HG03159 (cell line): ENCODE data around the gene PCDH19.
"Not testable (repeated sequence)": the region's sequence is repeated elsewhere in the genome, so short reads cannot be mapped to it uniquely, and the experiment has no call there.

ENCODE experiments used
- ATAC-seq: cut with Tn5 transposase; IDR thresholded peaks from one replicate; pipeline ENCODE4 v1.9.1; 2021; ENCODE audit warnings: mild to moderate bottlenecking, moderate library complexity; ENCODE audit not compliant: unreplicated experiment

PCDH19 gene, protein sequence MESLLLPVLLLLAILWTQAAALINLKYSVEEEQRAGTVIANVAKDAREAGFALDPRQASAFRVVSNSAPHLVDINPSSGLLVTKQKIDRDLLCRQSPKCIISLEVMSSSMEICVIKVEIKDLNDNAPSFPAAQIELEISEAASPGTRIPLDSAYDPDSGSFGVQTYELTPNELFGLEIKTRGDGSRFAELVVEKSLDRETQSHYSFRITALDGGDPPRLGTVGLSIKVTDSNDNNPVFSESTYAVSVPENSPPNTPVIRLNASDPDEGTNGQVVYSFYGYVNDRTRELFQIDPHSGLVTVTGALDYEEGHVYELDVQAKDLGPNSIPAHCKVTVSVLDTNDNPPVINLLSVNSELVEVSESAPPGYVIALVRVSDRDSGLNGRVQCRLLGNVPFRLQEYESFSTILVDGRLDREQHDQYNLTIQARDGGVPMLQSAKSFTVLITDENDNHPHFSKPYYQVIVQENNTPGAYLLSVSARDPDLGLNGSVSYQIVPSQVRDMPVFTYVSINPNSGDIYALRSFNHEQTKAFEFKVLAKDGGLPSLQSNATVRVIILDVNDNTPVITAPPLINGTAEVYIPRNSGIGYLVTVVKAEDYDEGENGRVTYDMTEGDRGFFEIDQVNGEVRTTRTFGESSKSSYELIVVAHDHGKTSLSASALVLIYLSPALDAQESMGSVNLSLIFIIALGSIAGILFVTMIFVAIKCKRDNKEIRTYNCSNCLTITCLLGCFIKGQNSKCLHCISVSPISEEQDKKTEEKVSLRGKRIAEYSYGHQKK (N-terminal part only)

GRCh38 chrX:100409610-100410590 lies at the start of gene PCDH19:
Gene PCDH19 (minus strand): TSS chrX:100410273. CDS start chrX:100408597, 1,676 bp downstream.
- no peak for ATAC-seq

DNA sequence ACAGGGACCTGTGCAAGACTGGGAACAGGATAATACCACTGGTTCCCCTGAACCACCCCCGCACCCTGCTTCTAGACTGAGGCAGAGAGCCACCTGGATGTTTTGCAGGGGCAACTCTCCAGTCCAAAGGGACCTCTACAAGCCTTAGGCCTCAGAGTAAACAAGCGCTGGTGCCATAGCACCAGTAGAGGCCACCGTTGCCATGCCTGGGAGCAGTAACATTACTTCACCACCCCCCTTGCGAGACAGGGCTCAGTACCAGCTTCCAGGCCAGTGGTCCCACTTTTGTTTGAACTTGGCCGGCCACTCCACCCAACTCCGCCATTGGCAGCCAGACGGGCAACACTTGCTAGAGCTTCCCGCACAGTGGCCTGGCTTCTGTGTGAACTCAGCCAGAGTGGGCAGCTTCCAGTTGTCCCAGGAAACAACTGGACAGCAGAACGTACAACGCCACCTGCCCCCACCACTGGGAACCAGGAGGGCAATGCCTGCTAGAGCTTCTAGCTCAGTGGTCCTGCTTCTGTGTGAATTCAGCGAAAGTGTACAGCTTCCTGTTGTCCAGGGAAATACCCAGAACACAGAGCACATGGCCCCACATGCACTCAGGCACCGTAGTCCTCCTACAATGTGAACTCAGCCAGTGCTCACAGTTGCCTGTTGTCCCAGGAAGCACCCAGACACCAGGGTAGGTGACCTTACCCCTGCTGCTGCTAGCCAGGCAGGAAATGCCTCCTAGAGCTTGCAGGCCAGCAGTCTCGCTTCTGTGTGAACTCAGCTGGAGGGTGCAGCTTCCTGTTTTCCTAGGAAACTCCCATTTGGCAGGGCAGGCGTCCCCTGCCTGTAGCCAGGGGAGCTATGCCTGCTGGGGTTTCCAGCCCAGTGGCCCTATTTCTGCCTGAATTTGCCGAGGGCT lies 39.9 kb upstream of the PCDH19 start:
- no peak for ATAC-seq

GRCh38 chrX:100447655-100448397 lies 37.8 kb upstream of the PCDH19 start:
- peak; percentile 79 for ATAC-seq

DNA sequence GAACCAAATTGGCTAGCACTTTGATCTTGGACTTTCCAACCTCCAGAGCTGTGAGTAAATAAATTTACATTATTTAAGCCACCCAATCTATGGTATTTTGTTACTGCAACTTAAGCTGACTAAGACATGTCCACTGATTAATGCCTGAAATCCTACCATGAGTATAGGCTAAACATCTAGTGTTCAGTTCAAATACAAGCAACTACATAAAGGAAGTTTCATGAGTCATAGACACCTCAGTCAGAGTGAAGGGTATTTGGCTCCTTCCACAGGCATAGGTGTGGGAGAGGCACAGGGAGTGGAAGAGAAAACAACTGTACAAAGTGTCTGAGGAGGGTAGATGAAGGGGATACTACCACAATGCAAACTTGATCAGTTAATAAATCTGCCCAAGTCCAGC lies 35.5 kb upstream of the PCDH19 start:
- ATAC-seq = no peak

DNA sequence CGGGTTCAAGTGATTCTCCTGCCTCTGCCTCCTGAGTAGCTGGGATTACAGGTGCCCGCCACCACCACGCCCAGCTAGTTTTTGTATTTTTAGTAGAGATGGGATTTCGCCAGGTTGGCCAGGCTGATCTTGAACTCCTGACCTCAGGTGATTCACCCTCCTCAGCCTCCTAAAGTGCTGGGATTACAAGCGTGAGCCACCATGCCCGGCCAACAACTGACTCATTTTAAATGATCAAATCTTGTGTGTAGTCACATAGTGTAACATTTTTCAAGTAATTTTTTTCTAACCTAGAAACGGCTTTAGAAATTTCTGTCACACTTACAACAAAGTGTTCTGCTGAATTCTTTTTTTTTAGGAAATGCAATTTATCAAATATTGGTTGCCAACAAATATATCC lies 31.2 kb upstream of the PCDH19 start:
- not testable (repeated sequence) for ATAC-seq

GRCh38 chrX:100440006-100440405 lies 29.9 kb upstream of the PCDH19 start:
- ATAC-seq = no peak

GRCh38 chrX:100435726-100436125 lies 25.7 kb upstream of the PCDH19 start:
- ATAC-seq = no peak

DNA sequence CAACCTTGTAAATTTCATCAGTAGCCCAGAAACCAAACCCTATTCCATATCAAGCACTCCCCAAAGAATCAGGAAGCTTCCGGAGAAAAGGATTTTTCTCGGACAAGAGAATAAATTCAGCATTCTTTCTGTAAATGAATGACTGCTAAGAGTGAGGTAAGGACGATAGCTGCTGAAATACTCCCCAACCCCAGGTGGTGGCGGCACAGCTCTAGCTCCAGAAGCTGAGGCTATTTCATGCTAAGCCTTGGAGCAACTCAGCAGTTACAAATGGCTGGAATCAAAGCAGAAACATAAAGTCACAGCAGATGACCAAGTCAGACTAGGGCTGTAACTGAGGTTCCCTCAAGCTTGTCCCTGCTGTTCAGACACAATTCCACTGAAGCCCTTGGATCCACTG lies 13.9 kb upstream of the PCDH19 start:
- no peak for ATAC-seq

- ATAC-seq = no peak
Observed at GRCh38 chrX:100418556-100418955, 8.5 kb upstream of the PCDH19 start.

DNA sequence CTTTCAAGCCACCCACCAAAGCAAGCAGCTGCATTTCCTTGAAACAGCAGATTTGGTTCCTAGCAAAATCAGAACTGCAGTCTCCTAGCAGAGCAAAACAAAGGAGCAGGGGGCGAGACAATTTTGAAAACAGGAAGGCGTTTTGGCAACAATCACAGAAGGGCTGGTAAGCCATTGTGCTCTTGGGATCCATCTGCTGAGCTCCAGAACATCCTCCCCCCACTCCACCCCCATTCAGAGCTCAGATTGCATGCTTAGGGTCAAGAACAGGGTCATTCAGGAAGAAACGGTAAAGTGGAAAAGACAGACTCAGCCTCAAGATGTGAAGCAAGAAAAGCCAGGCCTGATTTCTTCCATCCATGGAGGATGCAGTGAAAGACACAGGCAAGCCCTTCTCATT lies 7.6 kb upstream of the PCDH19 start:
- ATAC-seq = no peak

- ATAC-seq = peak; percentile 74
Observed at GRCh38 chrX:100413229-100413628, 3.2 kb upstream of the PCDH19 start.

DNA sequence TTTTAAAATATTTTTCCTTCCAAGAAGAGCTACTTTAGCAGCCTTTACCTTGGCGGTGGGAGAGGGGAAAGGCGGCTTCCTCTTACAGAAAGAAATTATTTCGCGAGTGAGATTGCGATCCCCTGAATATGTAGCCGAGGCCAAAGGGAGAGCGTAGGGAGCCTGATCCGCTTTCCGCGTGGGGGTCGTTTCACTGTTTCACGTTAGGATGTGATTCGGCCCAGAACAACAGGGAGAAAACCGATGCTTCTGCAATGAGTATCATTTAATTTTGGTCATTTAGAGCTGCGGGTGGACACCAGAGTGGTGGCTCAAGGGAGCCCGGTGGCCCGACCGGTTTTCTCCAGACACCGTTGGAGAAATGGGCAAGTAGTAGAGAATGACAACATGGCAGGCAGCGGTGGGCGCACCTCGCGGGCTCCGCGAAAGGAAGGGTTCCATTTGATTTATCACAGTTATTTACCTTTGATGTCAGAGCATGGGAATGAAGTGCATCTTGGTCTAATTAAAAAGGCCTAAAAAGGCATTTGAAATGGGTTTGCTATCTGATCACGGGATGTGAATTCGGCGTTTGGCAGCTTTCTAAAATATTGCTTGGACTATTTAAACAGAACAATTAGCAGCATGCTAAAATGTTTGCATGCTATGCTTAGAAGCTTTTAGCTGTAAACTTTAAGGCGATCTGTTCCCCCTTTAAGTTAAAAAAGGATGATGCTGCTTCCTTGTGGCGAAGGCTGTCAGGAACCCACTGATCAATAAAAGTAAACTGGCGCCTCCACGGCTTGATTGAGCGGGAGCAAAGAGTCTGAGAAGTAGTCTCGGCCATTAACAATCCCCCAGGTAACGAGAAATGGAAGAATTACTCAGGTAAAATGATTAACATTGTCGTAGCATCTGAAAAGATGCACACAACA lies 2.0 kb upstream of the PCDH19 start:
- no peak for ATAC-seq

GRCh38 chrX:100410901-100411801 lies 1.1 kb upstream of the PCDH19 start:
- ATAC-seq = no peak

- no peak for ATAC-seq
Observed at GRCh38 chrX:100408713-100409609, 1.1 kb downstream of the PCDH19 start.

DNA sequence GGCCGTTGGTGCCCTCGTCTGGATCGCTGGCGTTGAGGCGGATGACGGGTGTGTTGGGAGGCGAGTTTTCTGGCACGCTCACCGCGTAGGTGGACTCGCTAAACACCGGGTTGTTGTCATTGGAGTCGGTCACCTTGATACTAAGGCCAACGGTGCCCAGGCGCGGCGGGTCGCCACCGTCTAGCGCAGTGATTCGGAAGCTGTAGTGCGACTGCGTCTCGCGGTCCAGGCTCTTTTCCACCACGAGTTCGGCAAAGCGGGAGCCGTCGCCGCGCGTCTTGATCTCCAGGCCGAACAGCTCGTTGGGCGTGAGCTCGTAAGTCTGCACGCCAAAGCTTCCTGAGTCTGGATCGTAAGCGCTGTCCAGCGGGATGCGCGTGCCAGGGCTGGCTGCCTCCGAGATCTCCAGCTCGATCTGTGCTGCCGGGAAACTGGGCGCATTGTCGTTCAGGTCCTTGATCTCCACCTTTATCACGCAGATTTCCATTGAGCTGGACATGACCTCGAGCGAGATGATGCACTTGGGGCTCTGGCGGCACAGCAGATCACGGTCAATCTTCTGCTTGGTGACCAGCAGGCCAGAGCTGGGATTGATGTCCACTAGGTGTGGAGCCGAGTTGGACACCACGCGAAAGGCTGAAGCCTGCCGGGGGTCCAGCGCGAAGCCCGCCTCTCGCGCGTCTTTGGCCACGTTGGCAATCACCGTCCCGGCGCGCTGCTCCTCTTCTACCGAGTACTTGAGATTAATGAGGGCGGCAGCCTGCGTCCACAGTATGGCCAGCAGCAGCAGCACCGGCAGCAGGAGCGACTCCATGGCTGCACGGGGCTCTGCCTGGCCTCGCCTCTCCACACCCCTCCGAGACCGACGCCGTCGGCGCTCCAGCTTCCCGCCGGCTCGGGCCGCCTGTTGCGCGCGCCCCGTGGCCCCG lies 2.0 kb downstream of the PCDH19 start:
- no peak for ATAC-seq
